Suppressor macrophage treated with lipopolysaccharide for 1 hour (primary cell): ENCODE results near the gene AUTS2.

Experiments
- DNase-seq, 3 donors: peaks; one replicate each; pipeline ENCODE4 v3.0.0-alpha.2; 2020 to 2022

AUTS2 gene

GRCh38 chr7:70573071-70573661 is 974.9 kb downstream of the AUTS2 start:
- no peak for DNase-seq

DNA sequence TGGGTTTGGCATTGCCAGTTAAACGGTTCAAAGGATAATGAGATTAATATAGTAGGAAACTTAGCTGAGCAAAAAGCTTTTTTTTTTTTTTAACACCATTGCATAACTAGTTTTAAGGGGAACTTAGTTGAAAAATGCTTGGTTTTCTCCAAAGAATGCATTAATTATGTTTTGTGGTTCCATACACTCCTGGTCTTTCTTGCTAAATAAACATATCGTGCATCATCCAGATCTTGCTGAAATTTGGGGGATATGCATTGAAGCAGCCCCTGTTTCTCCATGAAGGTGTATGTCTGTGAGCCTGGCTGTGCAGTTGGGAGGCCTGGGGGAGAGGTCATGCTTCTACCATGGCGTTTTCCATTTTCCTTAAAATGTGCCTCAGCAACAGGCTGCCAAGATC is 975.4 kb downstream of the AUTS2 start:
- no peak for DNase-seq

- no peak for DNase-seq
Observed at GRCh38 chr7:70574314-70574834, 976.1 kb downstream of the AUTS2 start.

GRCh38 chr7:70574970-70575799 is 976.9 kb downstream of the AUTS2 start:
- DNase-seq: no peak

- no peak for DNase-seq
Observed at GRCh38 chr7:70577078-70577477, 978.8 kb downstream of the AUTS2 start.

DNA sequence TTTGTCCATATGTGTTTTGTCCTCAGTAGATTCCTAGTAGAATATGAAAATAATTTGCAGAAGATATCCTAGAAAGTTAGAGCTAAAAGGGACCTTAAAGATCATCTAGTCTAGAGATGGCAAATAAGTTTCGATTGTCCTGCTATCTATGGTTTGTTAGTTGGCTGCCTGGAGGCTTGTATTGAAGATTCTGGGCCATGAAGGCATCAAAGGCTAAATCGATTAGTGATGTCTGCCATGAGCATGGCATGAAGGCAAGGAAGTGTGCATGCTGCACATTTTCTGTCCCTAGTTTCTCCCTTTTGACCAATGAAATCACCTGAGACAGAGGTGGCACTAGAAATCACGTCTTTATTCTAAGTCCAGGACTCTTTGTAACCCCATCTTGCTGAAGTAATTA is 979.9 kb downstream of the AUTS2 start:
- DNase-seq: no peak

GRCh38 chr7:70579397-70580097 is 981.3 kb downstream of the AUTS2 start:
- DNase-seq: no peak

DNA sequence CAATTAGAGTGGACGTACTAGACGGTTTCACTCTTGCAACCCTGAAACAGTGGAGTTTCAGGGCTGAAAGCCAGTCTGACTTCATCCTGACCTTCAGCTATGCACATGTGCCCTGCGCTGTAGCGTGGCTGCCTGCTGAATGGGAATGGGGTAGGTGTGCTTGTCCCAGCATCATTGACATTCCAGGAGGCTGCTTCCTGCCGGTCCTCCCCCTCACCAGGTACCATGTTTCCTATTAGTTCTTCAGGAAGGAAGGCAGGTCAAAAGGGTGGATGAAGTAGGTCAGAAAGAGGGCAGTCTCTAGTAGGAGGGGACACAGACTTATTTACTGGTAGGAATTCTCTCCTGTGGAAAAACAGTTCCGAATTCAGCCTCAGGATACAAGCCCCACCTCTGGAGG is 981.9 kb downstream of the AUTS2 start:
- DNase-seq: no peak

GRCh38 chr7:70582927-70583895 is 984.9 kb downstream of the AUTS2 start:
- DNase-seq: no peak

- DNase-seq: no peak
Observed at GRCh38 chr7:70583965-70584883, 985.9 kb downstream of the AUTS2 start.

DNA sequence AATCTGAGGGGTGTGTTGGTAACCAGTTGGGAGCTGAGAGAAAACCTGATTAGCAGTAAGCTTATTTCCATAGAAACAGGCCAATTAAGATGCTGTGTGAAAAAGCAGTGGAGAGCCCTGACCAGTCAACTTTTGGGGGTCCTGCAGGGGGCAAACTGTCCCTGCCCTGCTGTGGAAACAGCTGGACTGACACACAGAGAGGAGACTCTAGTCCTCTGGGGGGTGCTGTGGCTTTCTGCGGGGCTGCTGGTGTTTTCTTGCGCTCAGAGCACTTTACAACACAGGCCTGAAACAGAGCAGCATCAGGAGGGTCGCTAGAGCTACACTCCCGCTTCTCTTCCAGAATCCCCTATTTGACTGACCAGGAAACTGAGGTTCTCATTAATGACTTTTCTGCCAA is 986.8 kb downstream of the AUTS2 start:
- DNase-seq: no peak

- no peak for DNase-seq
Observed at GRCh38 chr7:70586822-70587221, 988.5 kb downstream of the AUTS2 start.

DNA sequence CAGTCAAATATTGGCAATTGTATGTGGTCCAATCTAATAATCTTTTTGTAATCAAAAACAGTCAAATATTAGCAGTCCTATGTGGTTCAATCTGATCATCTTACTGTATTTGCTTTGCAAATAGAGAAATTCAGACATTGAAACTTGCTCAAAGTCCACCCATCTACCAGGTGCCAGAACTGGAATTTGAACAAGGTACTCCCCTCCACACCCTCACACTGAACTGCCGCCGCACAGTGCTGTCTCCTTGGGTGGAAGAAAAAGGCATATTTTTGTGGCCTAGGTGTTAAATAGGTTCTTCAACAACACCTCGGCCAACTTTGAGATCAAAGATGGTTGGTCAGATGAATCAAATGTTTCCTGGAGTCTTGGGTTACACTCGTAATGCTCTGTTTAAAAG is 989.5 kb downstream of the AUTS2 start:
- DNase-seq: no peak

DNA sequence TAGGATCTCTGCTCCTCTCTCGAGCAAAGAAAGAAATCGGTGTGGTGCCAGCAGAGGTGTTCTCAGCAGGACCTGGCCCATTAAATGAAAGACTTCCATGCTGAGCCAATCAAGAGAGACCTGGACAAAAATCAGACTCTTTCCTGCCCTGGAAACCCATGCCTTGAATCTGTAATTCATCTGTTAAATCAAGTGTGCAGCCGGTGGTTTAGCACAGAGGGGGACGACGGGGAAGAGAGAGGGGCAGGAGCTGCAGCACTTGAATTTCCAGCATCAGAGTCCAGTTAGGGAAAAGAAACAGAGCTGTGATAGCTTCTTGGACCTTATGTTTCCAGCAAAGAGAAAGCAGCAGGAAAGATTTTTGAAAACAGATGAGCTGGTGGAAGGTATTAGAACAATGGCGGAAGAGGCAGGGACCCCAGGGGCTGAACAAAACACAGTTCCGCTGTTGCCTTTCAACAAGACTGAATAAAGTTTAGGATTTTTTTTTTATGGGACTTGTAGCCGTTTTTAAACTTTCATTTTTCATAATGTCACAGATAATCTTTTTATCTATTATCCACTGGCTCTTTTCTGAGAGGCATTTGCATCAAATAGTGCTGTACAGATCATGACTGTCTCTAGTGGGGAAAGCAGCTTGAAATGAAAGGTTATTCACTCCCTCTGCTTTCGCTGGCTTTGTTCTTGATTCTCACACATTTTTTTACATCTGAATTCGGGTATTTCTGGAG is 990.1 kb downstream of the AUTS2 start:
- DNase-seq: no peak

- no peak for DNase-seq
Observed at GRCh38 chr7:70589010-70589409, 990.7 kb downstream of the AUTS2 start.

DNA sequence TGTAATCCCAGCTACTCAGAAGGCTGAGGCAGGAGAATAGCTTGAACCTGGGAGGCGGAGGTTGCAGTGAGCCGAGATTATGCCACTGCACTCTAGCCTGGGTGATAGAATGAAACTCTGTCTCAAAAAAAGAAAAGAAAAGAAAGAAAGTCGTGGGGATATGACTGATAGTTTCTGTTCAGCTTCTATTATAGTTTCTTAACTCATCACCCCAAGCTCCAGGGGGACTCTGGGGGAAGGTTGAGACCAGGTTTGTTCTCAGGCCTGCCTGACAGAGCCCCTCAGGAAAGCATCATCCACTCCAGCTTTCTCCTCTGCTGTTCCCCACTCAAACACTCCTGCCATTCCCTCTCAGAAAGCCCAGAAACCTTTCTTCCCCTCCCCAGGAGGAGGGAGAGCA is 991.3 kb downstream of the AUTS2 start:
- DNase-seq: no peak

GRCh38 chr7:70590126-70590854 is 992.0 kb downstream of the AUTS2 start:
- no peak for DNase-seq

DNA sequence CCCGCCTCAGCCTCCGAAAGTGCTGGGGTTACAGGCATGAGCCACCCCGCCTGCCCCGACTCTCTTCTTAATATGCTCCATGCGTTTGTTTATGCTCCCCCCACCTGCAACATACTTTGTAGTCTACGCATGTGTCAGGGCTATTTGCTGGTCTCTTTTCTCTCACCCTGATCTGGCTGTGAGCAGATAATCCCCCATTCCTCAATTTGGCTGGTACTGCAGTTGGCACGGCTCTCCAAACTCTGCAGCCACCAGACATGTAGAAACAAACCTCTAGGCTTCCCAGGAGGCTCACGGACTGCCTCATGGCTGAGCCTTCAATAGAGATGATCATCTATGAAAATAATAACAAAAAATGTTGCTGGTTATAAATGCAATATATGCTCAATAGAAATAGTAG is 993.4 kb downstream of the AUTS2 start:
- DNase-seq: no peak

GRCh38 chr7:70592171-70592570 is 993.9 kb downstream of the AUTS2 start:
- DNase-seq: no peak

DNA sequence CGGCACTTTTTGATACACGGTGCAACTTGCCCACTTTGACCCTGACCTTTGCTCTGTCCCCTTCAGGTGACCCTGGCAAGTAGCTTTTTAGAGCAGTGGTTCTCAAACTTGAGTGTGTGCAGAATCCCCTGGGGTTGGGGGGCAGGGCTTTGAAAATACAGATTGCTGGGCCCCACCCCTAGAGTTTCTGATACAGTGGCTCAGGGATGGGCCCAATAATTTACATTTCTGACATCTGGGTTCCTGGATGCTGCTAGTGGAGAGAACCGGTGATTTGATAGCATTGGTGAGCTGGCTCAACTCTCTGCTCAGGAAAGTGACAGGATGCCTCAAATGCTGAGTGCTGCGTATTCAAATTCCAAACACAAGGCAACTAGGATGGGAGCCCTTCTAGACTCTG is 995.9 kb downstream of the AUTS2 start:
- no peak for DNase-seq
